Measurements from ENCODE around the gene DYNLRB1.

The DYNLRB1 gene

GRCh38 chr20:34560141-34560523 lies 43.9 kb downstream of the DYNLRB1 start:
- H3K79me2 ChIP-seq (ENCODE audit: insufficient read depth, low read length): no peaks in the 10 kb centered on the region
- no peaks in the 10 kb centered on the region for H3K9me2 ChIP-seq (replicated peaks; ENCODE audit: low read depth, low read length)
- H3F3A ChIP-seq (ENCODE audit: low read depth): no peaks in the 10 kb centered on the region
- no peak overlapping the region for H2AFZ ChIP-seq (ENCODE audit: low read length)
- no peak overlapping the region for H3K4me3 ChIP-seq (ENCODE audit: low read length, poor library complexity, severe bottlenecking)
- H3K9me3 ChIP-seq (ENCODE audit: insufficient read depth, low read depth, low read length): no peaks in the 10 kb centered on the region
- no peak for TF ChIP-seq EZH2phosphoT487 (IDR thresholded peaks at IDR 0.05; ENCODE audit: borderline replicate concordance)
- no peak for TF ChIP-seq CTCF (conservative IDR thresholded peaks at IDR 0.05; ENCODE audit: low read length)
- no peaks in the 10 kb centered on the region for H4K20me1 ChIP-seq (ENCODE audit: insufficient read depth, low read length, poor library complexity, severe bottlenecking)
- H3K9ac ChIP-seq (ENCODE audit: low read depth, low read length, poor library complexity, severe bottlenecking): no peak overlapping the region
- H3K4me1 ChIP-seq (ENCODE audit: insufficient read depth, low read length, poor library complexity, severe bottlenecking): no peaks in the 10 kb centered on the region
- no peak overlapping the region for H3K4me2 ChIP-seq (ENCODE audit: low read depth, low read length, poor library complexity, severe bottlenecking)
- no peaks in the 10 kb centered on the region for H3K27me3 ChIP-seq (ENCODE audit: insufficient read depth, low read length, poor library complexity, severe bottlenecking)
- peaks cover 7% of the 10 kb centered on the region; the same call in 1 of the 2 replicates for H3K36me3 ChIP-seq (ENCODE audit: insufficient read depth, low read length)

- H3K9me3 ChIP-seq (ENCODE audit: insufficient read depth, low read depth, low read length): no peaks in the 10 kb centered on the region
- no peaks in the 10 kb centered on the region for H3K4me1 ChIP-seq (ENCODE audit: insufficient read depth, low read length, poor library complexity, severe bottlenecking)
- no peak overlapping the region for H3K4me3 ChIP-seq (ENCODE audit: low read length, poor library complexity, severe bottlenecking)
- peaks cover 7% of the 10 kb centered on the region; the same call in 1 of the 2 replicates for H3K36me3 ChIP-seq (ENCODE audit: insufficient read depth, low read length)
- no peaks in the 10 kb centered on the region for H3K9me2 ChIP-seq (replicated peaks; ENCODE audit: low read depth, low read length)
- H3K27me3 ChIP-seq (ENCODE audit: insufficient read depth, low read length, poor library complexity, severe bottlenecking): no peaks in the 10 kb centered on the region
- H3K79me2 ChIP-seq (ENCODE audit: insufficient read depth, low read length): no peaks in the 10 kb centered on the region
- no peak overlapping the region for H2AFZ ChIP-seq (ENCODE audit: low read length)
- H4K20me1 ChIP-seq (ENCODE audit: insufficient read depth, low read length, poor library complexity, severe bottlenecking): no peaks in the 10 kb centered on the region
- TF ChIP-seq CTCF (conservative IDR thresholded peaks at IDR 0.05; ENCODE audit: low read length): no peak
- TF ChIP-seq EZH2phosphoT487 (IDR thresholded peaks at IDR 0.05; ENCODE audit: borderline replicate concordance): no peak
- H3K4me2 ChIP-seq (ENCODE audit: low read depth, low read length, poor library complexity, severe bottlenecking): no peak overlapping the region
- no peaks in the 10 kb centered on the region for H3F3A ChIP-seq (ENCODE audit: low read depth)
- no peak overlapping the region for H3K9ac ChIP-seq (ENCODE audit: low read depth, low read length, poor library complexity, severe bottlenecking)
These were observed 44.4 kb downstream of the DYNLRB1 start for GRCh38 chr20:34560614-34561013.

GRCh38 chr20:34561661-34562060 lies 45.4 kb downstream of the DYNLRB1 start:
- Histone ChIP-seq H3K27me3 (ENCODE audit: insufficient read depth, low read length, poor library complexity, severe bottlenecking) (no peaks in the 10 kb centered on the region), H3K9me3 (ENCODE audit: insufficient read depth, low read depth, low read length) (no peaks in the 10 kb centered on the region), H3K36me3 (ENCODE audit: insufficient read depth, low read length) (peaks cover 7% of the 10 kb centered on the region; the same call in 1 of the 2 replicates), H3K9me2 (replicated peaks; ENCODE audit: low read depth, low read length) (no peaks in the 10 kb centered on the region), H3K79me2 (ENCODE audit: insufficient read depth, low read length) (no peaks in the 10 kb centered on the region), H3K4me3 (ENCODE audit: low read length, poor library complexity, severe bottlenecking) (no peak overlapping the region), H3K4me2 (ENCODE audit: low read depth, low read length, poor library complexity, severe bottlenecking) (no peak overlapping the region), H3K9ac (ENCODE audit: low read depth, low read length, poor library complexity, severe bottlenecking) (no peak overlapping the region), H3F3A (ENCODE audit: low read depth) (no peaks in the 10 kb centered on the region), H2AFZ (ENCODE audit: low read length) (no peak overlapping the region), H4K20me1 (ENCODE audit: insufficient read depth, low read length, poor library complexity, severe bottlenecking) (no peaks in the 10 kb centered on the region), H3K4me1 (ENCODE audit: insufficient read depth, low read length, poor library complexity, severe bottlenecking) (no peaks in the 10 kb centered on the region)
- TF ChIP-seq CTCF (conservative IDR thresholded peaks at IDR 0.05; ENCODE audit: low read length): no peak
- TF ChIP-seq EZH2phosphoT487 (IDR thresholded peaks at IDR 0.05; ENCODE audit: borderline replicate concordance): no peak

Measured in Loucy (cell line).